ENCODE results near the gene AP5S1. TPM values are rescaled to one million over a fixed set of nuclear protein-coding genes. Genes with fewer than 3 reads are reported as not detected.
A peak's percentile ranks its signal among the peaks of the same experiment; 100 is the strongest.

AP5S1 gene
- total RNA-seq, 2 donors from 2014 or later = 4.9 to 5.3 TPM

DNA sequence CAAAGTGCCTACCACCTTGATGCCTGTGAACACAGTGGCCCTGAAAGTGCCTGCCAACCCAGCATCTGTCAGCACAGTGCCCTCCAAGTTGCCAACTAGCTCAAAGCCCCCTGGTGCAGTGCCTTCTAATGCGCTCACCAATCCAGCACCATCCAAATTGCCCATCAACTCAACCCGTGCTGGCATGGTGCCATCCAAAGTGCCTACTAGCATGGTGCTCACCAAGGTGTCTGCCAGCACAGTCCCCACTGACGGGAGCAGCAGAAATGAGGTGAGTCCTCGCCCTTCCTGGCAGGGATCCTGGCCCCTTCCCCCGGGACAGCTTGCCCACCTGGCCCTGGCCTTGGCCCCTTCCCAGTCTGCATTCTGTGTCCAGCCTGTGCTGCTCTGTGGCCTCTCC lies 44.2 kb downstream of the AP5S1 start:
- intact Hi-C loops (cut with DNase I) = no loop called here
- H3K27ac ChIP-seq = no peak overlapping the region
- H3K4me1 ChIP-seq = no peaks in the 10 kb centered on the region
- no peak for TF ChIP-seq POLR2A (IDR thresholded peaks at IDR 0.05)
- TF ChIP-seq, protein P1, sequence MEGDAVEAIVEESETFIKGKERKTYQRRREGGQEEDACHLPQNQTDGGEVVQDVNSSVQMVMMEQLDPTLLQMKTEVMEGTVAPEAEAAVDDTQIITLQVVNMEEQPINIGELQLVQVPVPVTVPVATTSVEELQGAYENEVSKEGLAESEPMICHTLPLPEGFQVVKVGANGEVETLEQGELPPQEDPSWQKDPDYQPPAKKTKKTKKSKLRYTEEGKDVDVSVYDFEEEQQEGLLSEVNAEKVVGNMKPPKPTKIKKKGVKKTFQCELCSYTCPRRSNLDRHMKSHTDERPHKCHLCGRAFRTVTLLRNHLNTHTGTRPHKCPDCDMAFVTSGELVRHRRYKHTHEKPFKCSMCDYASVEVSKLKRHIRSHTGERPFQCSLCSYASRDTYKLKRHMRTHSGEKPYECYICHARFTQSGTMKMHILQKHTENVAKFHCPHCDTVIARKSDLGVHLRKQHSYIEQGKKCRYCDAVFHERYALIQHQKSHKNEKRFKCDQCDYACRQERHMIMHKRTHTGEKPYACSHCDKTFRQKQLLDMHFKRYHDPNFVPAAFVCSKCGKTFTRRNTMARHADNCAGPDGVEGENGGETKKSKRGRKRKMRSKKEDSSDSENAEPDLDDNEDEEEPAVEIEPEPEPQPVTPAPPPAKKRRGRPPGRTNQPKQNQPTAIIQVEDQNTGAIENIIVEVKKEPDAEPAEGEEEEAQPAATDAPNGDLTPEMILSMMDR (IDR thresholded peaks at IDR 0.05) = no peak
- no peak overlapping the region for H3K4me3 ChIP-seq
- no peak for ATAC-seq
- no peaks in the 10 kb centered on the region for H3K9me3 ChIP-seq
- H3K27me3 ChIP-seq = no peaks in the 10 kb centered on the region
- WGBS, 2 donors = 76 to 82% methylated on average over 4 to 5 of the region's 5 CpGs
- H3K36me3 ChIP-seq (replicated peaks in 1 of 2; ENCODE audit: insufficient read depth in 1 of 2, low read depth in 2 of 2) = peaks cover 16 to 46% of the 10 kb centered on the region in 2 donors
- DNase-seq = peak in 2 of 4 donors; percentile 33 to 38

DNA sequence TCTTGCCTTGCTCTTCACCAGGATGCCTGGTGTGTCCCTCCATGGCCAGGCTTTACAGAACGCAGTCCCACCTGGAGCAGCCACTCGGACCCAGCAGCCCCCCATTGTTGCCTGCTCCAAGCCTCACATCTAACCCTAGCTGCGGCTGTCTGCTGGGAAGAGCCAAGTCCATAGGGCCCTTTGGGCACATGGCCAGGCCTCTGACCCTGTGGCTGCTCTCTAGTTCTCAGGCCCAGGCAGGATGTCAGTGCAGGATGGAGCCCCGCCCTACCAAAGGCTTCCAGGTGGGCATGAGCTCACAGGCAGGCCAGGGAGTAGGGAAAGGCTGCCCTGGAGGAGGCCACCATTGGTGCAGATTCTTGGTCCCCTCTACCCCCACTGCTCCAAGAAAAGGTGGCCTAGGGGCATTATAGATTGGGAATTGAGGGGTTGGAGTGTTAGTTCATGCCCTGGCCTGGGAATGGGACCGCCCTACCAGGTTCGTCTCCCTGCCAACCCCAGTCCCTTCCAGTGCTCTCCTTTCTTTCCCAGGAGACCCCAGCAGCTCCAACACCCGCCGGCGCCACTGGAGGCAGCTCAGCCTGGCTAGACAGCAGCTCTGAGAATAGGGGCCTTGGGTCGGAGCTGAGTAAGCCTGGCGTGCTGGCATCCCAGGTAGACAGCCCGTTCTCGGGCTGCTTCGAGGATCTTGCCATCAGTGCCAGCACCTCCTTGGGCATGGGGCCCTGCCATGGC lies 45.0 kb downstream of the AP5S1 start:
- ATAC-seq (no peak), DNase-seq (no peak)
- intact Hi-C loops (cut with DNase I) = no loop called here
- Histone ChIP-seq H3K36me3 (replicated peaks in 1 of 2; ENCODE audit: insufficient read depth in 1 of 2, low read depth in 2 of 2) (peaks cover 16 to 46% of the 10 kb centered on the region in 2 donors), H3K4me3 (no peak overlapping the region), H3K9me3 (no peaks in the 10 kb centered on the region), H3K27me3 (no peaks in the 10 kb centered on the region), H3K4me1 (no peaks in the 10 kb centered on the region), H3K27ac (no peak overlapping the region)
- TF ChIP-seq, protein P1 (IDR thresholded peaks at IDR 0.05) = no peak
- no peak for TF ChIP-seq POLR2A (IDR thresholded peaks at IDR 0.05)
- 82 to 90% methylated on average over 12 to 14 of the region's 14 CpGs for WGBS, 2 donors

DNA sequence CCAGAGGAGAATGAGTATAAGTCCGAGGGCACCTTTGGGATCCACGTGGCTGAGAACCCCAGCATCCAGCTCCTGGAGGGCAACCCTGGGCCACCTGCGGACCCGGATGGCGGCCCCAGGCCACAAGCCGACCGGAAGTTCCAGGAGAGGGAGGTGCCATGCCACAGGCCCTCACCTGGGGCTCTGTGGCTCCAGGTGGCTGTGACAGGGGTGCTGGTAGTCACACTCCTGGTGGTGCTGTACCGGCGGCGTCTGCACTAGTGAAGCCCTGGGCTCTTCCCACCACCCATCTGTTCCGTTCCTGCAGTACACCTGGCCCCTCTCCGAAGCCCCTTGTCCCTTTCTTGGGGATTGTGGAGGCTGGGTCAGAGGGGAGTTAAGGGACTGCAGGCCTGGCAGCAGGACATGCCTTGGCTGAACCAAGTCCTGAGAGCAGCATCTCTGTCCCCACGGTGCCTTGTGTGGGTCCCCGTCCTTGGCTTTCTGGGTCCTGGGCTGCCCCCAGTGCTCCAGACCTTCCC lies 45.6 kb downstream of the AP5S1 start:
- Histone ChIP-seq H3K4me1 (no peaks in the 10 kb centered on the region), H3K4me3 (no peak overlapping the region), H3K27me3 (no peaks in the 10 kb centered on the region), H3K36me3 (replicated peaks in 1 of 2; ENCODE audit: insufficient read depth in 1 of 2, low read depth in 2 of 2) (peaks cover 16 to 43% of the 10 kb centered on the region in 2 donors), H3K27ac (no peak overlapping the region), H3K9me3 (no peaks in the 10 kb centered on the region)
- no peak for DNase-seq
- TF ChIP-seq, protein P1 (IDR thresholded peaks at IDR 0.05) = no peak
- no peak for TF ChIP-seq POLR2A (IDR thresholded peaks at IDR 0.05)
- no peak for ATAC-seq
- intact Hi-C loops (cut with DNase I) = no loop called here
- WGBS, 2 donors = 89 to 98% methylated on average over 2 to 14 of the region's 14 CpGs

DNA sequence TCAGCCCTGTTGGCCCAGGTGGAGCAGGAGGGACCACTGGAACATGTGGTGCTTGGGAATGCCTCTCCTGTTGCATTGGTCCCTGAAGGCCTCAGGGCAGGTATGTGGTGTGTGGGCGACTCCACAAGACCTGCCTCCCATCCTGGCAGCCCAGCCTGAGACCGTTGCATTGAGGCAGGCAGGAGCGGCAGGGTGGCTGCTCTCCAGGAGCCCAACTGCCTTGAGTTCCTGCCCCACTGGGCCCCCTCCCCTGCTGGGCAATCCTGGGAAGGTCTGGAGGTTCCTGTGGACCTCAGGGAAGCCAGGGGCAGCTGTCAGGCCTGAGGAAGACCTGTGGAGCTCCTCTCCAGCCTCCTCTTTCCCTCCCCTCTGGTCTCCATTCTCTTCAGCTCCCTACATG lies 46.1 kb downstream of the AP5S1 start:
- Histone ChIP-seq H3K27ac (no peak overlapping the region), H3K4me3 (no peak overlapping the region), H3K4me1 (no peaks in the 10 kb centered on the region), H3K36me3 (replicated peaks in 1 of 2; ENCODE audit: insufficient read depth in 1 of 2, low read depth in 2 of 2) (peaks cover 12 to 38% of the 10 kb centered on the region in 2 donors), H3K9me3 (no peaks in the 10 kb centered on the region), H3K27me3 (no peaks in the 10 kb centered on the region)
- TF ChIP-seq POLR2A (IDR thresholded peaks at IDR 0.05) = no peak
- TF ChIP-seq, protein P1 (IDR thresholded peaks at IDR 0.05) = no peak
- ATAC-seq = no peak
- DNase-seq = no peak
- intact Hi-C loops (cut with DNase I) = no loop called here
- WGBS, 2 donors = 85% methylated on average over 3 of the region's 3 CpGs; no CpG with 5 or more reads in 1 of the 2 donors

DNA sequence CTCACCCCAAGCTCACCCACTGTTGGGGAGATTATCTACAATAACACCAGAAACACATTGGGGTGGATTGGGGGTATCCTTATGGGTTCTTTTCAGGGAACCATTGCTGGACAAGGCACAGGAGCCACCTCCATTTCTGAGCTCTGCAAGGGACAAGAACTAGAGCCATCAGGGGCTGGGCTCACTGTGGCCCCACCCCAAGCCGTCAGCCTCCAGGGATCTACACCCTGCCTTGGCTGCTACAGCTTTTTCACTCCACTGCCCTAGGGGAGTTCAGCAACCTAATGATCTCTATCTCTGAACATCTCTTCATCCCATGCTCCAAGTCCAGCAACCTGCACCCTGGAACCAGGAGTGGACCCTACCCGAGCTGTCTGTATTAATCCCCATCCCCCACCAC lies 47.5 kb downstream of the AP5S1 start:
- TF ChIP-seq, protein P1 (IDR thresholded peaks at IDR 0.05) = no peak
- no peak for TF ChIP-seq POLR2A (IDR thresholded peaks at IDR 0.05)
- DNase-seq (no peak), ATAC-seq (no peak)
- intact Hi-C loops (cut with DNase I) = no loop called here
- Histone ChIP-seq H3K36me3 (replicated peaks in 1 of 2; ENCODE audit: insufficient read depth in 1 of 2, low read depth in 2 of 2) (peaks cover 0 to 27% of the 10 kb centered on the region in 2 donors), H3K4me3 (no peak overlapping the region), H3K27me3 (no peaks in the 10 kb centered on the region), H3K9me3 (no peaks in the 10 kb centered on the region), H3K27ac (no peak overlapping the region), H3K4me1 (no peaks in the 10 kb centered on the region)
- 82 to 100% methylated on average over 1 to 2 of the region's 2 CpGs for WGBS, 2 donors

All from body of pancreas (tissue), 4 donors.